NCI-H1694 treated with DMSO at 0.1 percent for 48 hours (cell line): ENCODE measurements around the gene IARS2.
"Not testable (repeated sequence)": the region's sequence is repeated elsewhere in the genome, so short reads cannot be mapped to it uniquely, and the experiment has no call there.

Experiments
- DNase-seq: peaks from one replicate; lab custom pipeline; 2025; lab: John Stamatoyannopoulos, UW

The IARS2 gene

DNA sequence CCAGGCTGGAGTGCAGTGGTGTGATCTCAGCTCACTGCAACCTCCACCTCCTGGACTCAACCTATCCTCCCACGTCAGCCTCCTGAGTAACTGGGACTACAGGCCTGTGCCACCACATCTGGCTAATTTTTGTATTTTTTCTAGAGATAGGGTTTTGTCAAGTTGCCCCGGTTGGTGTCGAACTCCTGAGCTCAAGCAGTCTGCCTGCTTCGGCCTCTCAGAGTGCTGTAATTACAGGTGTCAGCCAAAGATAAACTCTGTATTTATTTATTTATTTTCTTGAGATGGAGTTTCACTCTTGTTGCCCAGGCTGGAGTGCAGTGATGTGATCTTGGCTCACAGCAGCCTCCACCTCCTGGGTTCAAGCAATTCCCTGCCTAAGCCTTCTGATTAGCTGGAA is 18.7 kb downstream of the IARS2 start:
- not testable (repeated sequence) for DNase-seq

- peak; percentile 21 for DNase-seq
These were observed 19.3 kb downstream of the IARS2 start for GRCh38 chr1:220113136-220113695.

GRCh38 chr1:220119043-220119512 is 25.1 kb downstream of the IARS2 start:
- no peak for DNase-seq

DNA sequence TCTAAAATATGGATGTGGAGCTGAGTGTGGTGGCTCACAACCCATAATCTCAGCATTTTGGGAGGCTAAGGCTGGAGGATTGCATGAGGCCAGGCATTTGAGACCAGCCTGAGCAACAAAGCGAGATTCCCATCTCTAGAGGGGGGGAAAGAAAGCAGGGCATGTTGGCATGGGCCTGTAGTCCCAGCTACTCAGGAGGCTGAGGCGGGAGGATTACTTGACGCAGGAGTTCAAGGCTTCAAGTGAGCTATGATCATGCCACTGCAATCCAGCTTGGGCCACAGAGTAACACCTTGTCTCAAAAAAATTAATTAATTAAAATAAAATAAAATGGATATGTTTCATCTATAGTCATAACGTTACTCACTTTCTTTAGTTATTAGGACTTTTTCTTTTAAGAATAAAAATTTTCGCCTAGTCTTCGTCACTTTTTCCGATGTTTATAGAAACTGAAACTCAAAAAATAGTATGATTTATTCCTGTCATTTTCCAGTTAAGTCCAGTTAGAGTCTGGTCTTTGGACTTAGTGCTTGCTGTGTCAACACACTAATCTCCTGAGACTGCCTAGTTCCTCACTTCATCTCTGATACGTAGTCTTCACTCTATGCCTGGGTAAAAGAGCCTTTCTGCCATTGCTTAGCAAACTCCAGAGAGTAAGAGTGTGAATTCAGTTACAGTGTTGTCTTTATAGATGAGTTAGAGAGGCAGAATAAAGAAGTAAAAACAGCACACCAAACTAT is 28.0 kb downstream of the IARS2 start:
- DNase-seq, result no peak

- no peak for DNase-seq
These were observed 29.1 kb downstream of the IARS2 start for GRCh38 chr1:220123066-220123465.

DNA sequence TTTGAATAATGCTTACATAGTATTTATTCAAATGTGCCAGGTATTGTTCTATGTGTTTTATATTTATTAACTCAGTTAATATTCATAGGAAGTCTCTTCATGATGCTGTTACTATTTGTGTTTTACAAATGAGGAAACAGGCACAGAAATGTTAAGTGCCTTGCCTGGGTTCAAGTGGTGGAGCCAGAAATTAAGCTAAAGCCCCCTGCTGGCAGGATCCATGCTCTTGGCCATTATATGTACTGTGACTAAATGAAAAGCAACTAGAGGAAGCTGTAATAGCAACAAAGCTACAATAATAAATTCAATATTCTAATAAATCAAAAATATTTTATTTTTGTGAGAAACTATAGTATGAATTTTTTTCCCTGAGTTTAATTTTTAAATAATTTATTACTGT is 30.0 kb downstream of the IARS2 start:
- peak; percentile 3 for DNase-seq

- DNase-seq, result no peak
These were observed 30.6 kb downstream of the IARS2 start for GRCh38 chr1:220124542-220124941.

- DNase-seq, result no peak
These were observed 33.1 kb downstream of the IARS2 start for GRCh38 chr1:220127076-220127475.

DNA sequence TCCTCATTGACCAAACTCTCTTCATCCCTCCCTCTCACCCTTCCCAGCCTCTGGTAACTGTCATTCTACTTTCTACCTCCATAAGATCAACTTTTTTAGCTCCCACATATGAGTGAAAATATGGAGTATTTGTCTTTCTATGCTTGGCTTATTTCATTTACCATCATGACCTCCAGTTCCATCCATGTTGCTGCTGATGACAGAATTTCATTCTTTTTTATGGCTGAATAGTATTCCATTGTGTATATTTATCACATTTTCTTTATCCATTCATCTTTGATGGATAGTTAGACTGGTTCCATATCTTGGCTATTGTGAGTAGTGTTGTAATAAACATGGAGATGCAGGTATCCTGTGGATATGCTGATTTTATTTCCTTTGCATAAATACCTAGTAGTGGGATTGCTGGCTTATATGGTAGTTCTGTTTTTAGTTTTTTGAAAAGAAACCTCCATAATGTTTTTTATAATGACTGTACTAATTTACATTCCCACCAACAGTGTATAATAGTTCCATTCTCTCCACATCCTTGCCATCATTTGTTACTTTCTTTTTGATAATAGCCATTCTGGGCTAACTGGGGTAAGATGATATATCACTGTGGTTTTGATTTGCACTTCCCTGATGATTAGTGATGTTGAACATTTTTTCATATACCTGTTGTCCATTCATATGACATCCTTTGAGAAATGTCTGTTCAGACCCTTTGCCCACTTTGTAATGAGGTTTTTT is 35.7 kb downstream of the IARS2 start:
- no peak for DNase-seq

DNA sequence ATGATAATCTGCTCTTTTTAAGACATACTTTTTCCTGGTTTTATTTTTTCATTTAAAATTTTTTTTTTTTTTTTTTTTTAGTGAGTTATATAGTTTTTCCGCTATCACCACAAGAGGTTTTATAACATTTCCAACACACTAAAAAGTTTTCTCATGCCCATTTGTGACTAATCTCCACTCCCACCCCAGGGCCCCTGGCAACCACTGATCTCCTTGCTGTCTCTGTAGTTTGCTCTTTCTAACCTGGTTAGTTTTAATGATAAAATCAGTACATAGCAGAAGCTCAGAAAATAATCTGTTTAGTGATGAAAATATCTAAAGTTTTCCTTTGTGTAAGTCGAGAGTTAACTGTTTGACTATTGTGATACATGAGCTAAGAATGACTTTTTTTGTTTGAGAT is 41.8 kb downstream of the IARS2 start:
- no peak for DNase-seq

- no peak for DNase-seq
These were observed 43.3 kb downstream of the IARS2 start for GRCh38 chr1:220137019-220137786.

DNA sequence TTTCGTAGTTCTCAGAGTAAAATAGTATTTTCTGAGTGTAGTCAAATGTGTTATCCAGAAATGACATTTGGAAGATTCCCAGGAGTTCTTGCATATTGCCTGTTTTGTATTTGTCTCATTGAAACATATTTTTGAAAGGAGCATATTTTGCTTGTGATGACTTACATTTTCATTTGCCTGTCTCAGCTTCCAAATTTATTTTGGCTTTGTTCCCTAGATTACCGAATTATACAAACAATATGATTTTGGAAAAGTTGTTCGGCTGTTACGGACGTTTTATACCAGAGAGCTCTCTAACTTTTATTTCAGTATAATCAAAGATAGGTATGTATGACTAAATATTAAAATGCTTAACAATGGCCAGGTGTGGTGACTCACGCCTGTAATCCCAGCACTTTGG is 46.0 kb downstream of the IARS2 start:
- DNase-seq, result no peak

DNA sequence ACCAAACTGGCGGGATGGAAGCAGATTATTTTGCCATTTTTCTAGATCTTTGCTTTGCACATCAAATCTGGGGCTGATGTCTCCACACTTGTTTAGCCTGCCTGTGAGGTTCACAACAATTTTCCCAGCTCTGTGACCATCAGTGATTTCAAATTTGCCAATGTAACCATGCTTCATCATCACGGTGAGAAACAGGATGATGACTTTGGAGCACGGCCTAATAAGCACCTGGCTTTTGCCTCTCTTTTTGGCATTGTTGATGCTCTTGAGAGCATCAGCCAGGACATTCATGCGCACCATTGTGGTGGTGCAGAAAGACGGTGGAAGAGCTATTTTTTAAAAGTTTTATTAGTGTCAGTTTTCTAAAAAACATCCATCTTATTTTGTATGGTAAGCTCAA is 50.1 kb downstream of the IARS2 start:
- no peak for DNase-seq

DNA sequence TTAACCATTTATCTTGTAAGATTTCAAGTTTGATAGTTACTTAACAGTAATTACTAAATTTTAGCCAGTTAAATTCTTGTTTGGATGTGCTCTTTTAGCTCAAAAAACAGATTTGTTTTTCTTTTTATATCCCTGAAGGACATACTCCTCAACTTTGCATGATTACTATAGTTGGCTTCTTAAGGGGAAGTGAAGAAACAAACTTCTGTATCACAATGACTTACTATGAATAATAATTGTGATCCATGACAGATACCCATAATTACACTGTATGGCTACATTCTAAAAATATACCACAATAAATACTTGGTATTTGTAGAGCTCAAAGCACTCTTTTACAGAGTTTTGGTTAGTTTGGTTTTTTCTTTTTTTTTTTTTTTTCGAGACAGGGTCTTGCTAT is 55.8 kb downstream of the IARS2 start:
- no peak for DNase-seq

GRCh38 chr1:220151454-220151853 is 57.5 kb downstream of the IARS2 start:
- DNase-seq, result no peak

GRCh38 chr1:220153147-220153546 is 59.2 kb downstream of the IARS2 start:
- DNase-seq, result no peak

- no peak for DNase-seq
These were observed 62.8 kb downstream of the IARS2 start for GRCh38 chr1:220156620-220157146.

DNA sequence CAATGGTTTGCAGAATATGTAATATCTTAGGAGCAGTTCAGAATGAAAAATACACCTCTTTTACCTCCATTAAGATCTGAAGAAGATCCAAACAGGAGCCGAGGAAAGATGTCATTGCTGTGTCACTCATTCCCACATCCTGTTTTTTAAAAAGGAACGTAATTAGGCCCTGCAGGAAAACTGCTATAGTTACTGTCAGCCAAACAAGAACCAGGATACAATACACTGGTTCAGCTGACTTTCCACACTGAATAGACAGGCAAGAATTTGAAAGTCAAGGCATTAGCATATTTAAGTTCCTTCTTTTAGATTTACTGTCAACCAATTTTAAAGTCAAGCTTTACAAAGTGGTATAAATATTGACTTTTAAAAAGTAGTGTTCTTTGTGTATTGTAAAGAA is 63.8 kb downstream of the IARS2 start:
- DNase-seq, result no peak

- DNase-seq, result not testable (repeated sequence)
These were observed 64.6 kb downstream of the IARS2 start for GRCh38 chr1:220158530-220158929.

DNA sequence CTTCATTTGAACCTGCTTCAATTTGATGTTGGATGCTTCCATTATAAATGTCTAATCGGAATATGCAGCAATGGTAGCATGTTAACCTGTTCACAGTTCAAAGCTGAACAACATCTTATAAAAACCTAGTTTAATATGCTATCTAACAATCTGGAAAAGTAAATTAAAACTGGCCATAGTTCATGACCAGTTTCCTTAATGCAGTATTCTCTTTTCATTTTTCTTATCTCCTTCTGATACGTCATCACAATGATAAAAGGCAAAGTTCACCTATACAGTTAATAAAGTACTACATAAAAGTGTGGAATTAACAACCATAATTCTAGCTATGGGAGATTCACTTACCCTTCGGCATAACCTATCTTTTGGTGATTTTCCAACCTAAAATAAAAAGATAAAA is 65.1 kb downstream of the IARS2 start:
- DNase-seq, result no peak

- no peak for DNase-seq
These were observed 66.1 kb downstream of the IARS2 start for GRCh38 chr1:220160027-220160426.

DNA sequence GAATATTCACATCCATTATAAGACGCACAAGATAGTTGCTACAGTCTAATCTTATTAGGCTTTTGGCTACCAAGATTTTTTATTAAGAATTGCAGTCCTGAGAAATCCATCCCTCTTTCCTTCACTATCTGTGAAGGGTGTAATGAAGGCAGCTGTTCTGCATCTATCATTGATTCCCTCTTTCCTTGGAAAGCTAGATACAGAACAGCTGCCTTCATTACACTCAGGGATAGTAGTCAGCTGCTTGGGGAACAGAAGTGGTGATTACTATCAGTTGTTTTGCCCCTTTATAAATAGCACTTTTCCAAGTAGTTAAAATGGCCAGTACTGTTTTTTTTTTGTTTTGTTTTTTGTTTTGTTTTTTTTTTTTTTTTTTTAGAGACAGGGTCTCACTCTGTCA is 70.2 kb downstream of the IARS2 start:
- no peak for DNase-seq
